Measurements from ENCODE around the gene SMAP1.
"Not testable (repeated sequence)": the region's sequence is repeated elsewhere in the genome, so short reads cannot be mapped to it uniquely, and the experiment has no call there.

The SMAP1 gene

GRCh38 chr6:70684794-70685493 lies 17.3 kb downstream of the SMAP1 start:
- DNase-seq: no peak

- DNase-seq: no peak
Measured at GRCh38 chr6:70685494-70686180, 18.0 kb downstream of the SMAP1 start.

- no peak for DNase-seq
Measured at GRCh38 chr6:70686548-70687133, 19.0 kb downstream of the SMAP1 start.

- no peak for DNase-seq
Measured at GRCh38 chr6:70693887-70694286, 26.2 kb downstream of the SMAP1 start.

GRCh38 chr6:70694371-70694770 lies 26.7 kb downstream of the SMAP1 start:
- no peak for DNase-seq

- no peak for DNase-seq
Measured at GRCh38 chr6:70700922-70701876, 33.5 kb downstream of the SMAP1 start.

- DNase-seq: no peak
Measured at GRCh38 chr6:70705772-70706171, 38.1 kb downstream of the SMAP1 start.

- no peak for DNase-seq
Measured at GRCh38 chr6:70706491-70707123, 38.9 kb downstream of the SMAP1 start.

GRCh38 chr6:70707893-70708292 lies 40.2 kb downstream of the SMAP1 start:
- DNase-seq: no peak

GRCh38 chr6:70708448-70708847 lies 40.8 kb downstream of the SMAP1 start:
- no peak for DNase-seq

GRCh38 chr6:70709826-70710225 lies 42.1 kb downstream of the SMAP1 start:
- DNase-seq: no peak

GRCh38 chr6:70714716-70715257 lies 47.1 kb downstream of the SMAP1 start:
- no peak for DNase-seq

GRCh38 chr6:70717038-70717801 lies 49.5 kb downstream of the SMAP1 start:
- DNase-seq: no peak

GRCh38 chr6:70724524-70724923 lies 56.8 kb downstream of the SMAP1 start:
- no peak for DNase-seq

- DNase-seq: no peak
Measured at GRCh38 chr6:70725817-70726415, 58.2 kb downstream of the SMAP1 start.

- DNase-seq: no peak
Measured at GRCh38 chr6:70734381-70734780, 66.7 kb downstream of the SMAP1 start.

GRCh38 chr6:70734979-70735378 lies 67.3 kb downstream of the SMAP1 start:
- DNase-seq: no peak

- no peak for DNase-seq
Measured at GRCh38 chr6:70735513-70735912, 67.8 kb downstream of the SMAP1 start.

- no peak for DNase-seq
Measured at GRCh38 chr6:70738028-70738427, 70.3 kb downstream of the SMAP1 start.

- no peak for DNase-seq
Measured at GRCh38 chr6:70739534-70739933, 71.9 kb downstream of the SMAP1 start.

GRCh38 chr6:70740746-70741145 lies 73.1 kb downstream of the SMAP1 start:
- not testable (repeated sequence) for DNase-seq
